Tibial nerve (tissue), 4 donors: ENCODE measurements around the gene EXOSC7. TPM values are rescaled to one million over a fixed set of nuclear protein-coding genes. Genes with fewer than 3 reads are reported as not detected.

Experiments
- DNase-seq, 2 donors: peaks; one replicate each; pipeline ENCODE4 v3.0.0-alpha.2; 2019; ENCODE audit warnings: low spot score in 2 of 2
- H3K27ac ChIP-seq, 4 donors: fragments of 200-600 bp; sonication (generic) in 3 of 4; one replicate each; pipeline ENCODE4 v1.5.1; 2017 to 2019; ENCODE audit warnings: mild to moderate bottlenecking in 1 of 4
- H3K27me3 ChIP-seq, 2 donors: fragments of 200-600 bp; sonication (generic) in 1 of 2; one replicate each; pipeline versions ENCODE4 v1.5.1 to v1.6.0; 2017 to 2019
- H3K36me3 ChIP-seq, 3 donors: fragments of 200-600 bp; sonication (generic); one replicate each; pipeline ENCODE4 v1.5.1; 2018 to 2019
- H3K4me1 ChIP-seq, 4 donors: fragments of 200-600 bp; sonication (generic) in 3 of 4; one replicate each; pipeline ENCODE4 v1.5.1; 2017 to 2019
- H3K4me3 ChIP-seq, 4 donors: fragments of 200-600 bp; sonication (generic) in 3 of 4; one replicate each; pipeline ENCODE4 v1.5.1; 2017 to 2019; ENCODE audit warnings: mild to moderate bottlenecking in 1 of 4, moderate library complexity in 1 of 4
- H3K9me3 ChIP-seq, 4 donors: fragments of 200-600 bp; sonication (generic) in 3 of 4; one replicate each; pipeline ENCODE4 v1.5.1; 2017 to 2019
- EP300 ChIP-seq, 2 donors: sonication (generic); formaldehyde crosslinking; IDR thresholded peaks; one replicate each; pipeline ENCODE4 v1.6.1; 2017; ENCODE audit warnings: antibody characterized with exemption in 2 of 2, mild to moderate bottlenecking in 1 of 2
- POLR2A ChIP-seq, 2 donors: fragments of 450-650 bp; IDR thresholded peaks; one replicate each; pipeline ENCODE4 v1.6.1; 2017; ENCODE audit warnings: antibody characterized with exemption in 2 of 2, mild to moderate bottlenecking in 2 of 2, moderate library complexity in 2 of 2
- WGBS, 2 donors: methylation state at CpG; one replicate each; pipeline ENCODE4 v1.1.5; 2018; 5-methylcytosine and 5-hydroxymethylcytosine counted together
- total RNA-seq, 4 donors: library from RNA; depleted of rRNA; stranded (reverse); fragments of >200 nt; gene quantifications; one replicate each; pipeline ENCODE4 v1.1.0, GENCODE V29; 2016
- TF ChIP-seq, protein P1 (sequence below), 5 experiments: fragments of 200-600 bp in 3 of 5; fragments of 450-650 bp in 2 of 5; sonication (generic) in 3 of 5; IDR thresholded peaks; one replicate each; pipeline ENCODE4 v1.5.1; 2016 to 2019; ENCODE audit warnings: antibody characterized with exemption in 5 of 5, mild to moderate bottlenecking in 3 of 5, moderate library complexity in 2 of 5

Gene EXOSC7
- total RNA-seq, 4 donors from 2014 or later, result 48.3 to 67.7 (median 64.2) TPM

DNA sequence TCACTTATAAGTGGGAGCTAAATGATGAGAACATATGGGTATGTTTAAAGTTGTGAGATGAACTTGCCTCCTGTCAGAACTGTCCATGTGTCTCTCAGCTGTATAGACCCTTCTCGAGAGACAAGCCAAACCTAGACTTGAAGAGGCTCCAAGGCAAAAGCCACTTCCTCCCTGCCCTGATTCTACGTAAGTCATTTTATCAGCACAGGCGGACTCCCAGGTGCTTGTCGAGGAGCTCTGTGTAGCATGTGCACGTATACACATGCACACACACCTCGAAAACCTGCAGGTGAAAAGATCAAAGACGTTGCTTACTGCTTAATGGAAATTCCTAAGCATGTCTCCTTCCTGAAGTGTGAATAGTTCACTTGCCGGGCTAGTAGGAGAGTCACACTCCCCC is 44.5 kb downstream of the EXOSC7 start:
- Histone ChIP-seq H3K27me3 (no peaks in the 10 kb centered on the region), H3K27ac (peak overlapping the region in 3 of 4 donors; percentile 20 to 80 (median 80)), H3K36me3 (peaks cover 0 to 7% (median 0%) of the 10 kb centered on the region in 3 donors), H3K4me1 (peaks cover 0 to 55% (median 14%) of the 10 kb centered on the region in 4 donors), H3K4me3 (no peak overlapping the region), H3K9me3 (no peaks in the 10 kb centered on the region)
- no peak for DNase-seq
- 80 to 85% methylated on average over 8 of the region's 8 CpGs for WGBS, 2 donors
- TF ChIP-seq EP300 (IDR thresholded peaks at IDR 0.05) (no peak), POLR2A (IDR thresholded peaks at IDR 0.05) (no peak)
- TF ChIP-seq, protein P1, sequence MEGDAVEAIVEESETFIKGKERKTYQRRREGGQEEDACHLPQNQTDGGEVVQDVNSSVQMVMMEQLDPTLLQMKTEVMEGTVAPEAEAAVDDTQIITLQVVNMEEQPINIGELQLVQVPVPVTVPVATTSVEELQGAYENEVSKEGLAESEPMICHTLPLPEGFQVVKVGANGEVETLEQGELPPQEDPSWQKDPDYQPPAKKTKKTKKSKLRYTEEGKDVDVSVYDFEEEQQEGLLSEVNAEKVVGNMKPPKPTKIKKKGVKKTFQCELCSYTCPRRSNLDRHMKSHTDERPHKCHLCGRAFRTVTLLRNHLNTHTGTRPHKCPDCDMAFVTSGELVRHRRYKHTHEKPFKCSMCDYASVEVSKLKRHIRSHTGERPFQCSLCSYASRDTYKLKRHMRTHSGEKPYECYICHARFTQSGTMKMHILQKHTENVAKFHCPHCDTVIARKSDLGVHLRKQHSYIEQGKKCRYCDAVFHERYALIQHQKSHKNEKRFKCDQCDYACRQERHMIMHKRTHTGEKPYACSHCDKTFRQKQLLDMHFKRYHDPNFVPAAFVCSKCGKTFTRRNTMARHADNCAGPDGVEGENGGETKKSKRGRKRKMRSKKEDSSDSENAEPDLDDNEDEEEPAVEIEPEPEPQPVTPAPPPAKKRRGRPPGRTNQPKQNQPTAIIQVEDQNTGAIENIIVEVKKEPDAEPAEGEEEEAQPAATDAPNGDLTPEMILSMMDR (IDR thresholded peaks at IDR 0.05), result no peak

- peak; percentile 59 to 61 for DNase-seq
- no peaks in the 10 kb centered on the region for H3K27me3 ChIP-seq
- TF ChIP-seq POLR2A (IDR thresholded peaks at IDR 0.05) (peak in 1 of 2 donors; percentile 3), EP300 (IDR thresholded peaks at IDR 0.05) (peak in 1 of 2 donors; percentile 63)
- TF ChIP-seq, protein P1 (IDR thresholded peaks at IDR 0.05), result no peak
- no peaks in the 10 kb centered on the region for H3K36me3 ChIP-seq
- H3K4me3 ChIP-seq, result no peak overlapping the region
- H3K4me1 ChIP-seq, result peaks cover 0 to 66% (median 25%) of the 10 kb centered on the region in 4 donors
- H3K27ac ChIP-seq, result peak overlapping the region; percentile 1 to 80 (median 50)
- 49 to 58% methylated on average over 12 of the region's 12 CpGs for WGBS, 2 donors
- no peaks in the 10 kb centered on the region for H3K9me3 ChIP-seq
Observed at GRCh38 chr3:45021524-45022297, 45.7 kb downstream of the EXOSC7 start.

GRCh38 chr3:45023675-45024074 is 47.6 kb downstream of the EXOSC7 start:
- Histone ChIP-seq H3K4me1 (peaks cover 0 to 77% (median 29%) of the 10 kb centered on the region in 4 donors), H3K27ac (peak overlapping the region in 2 of 4 donors; percentile 71 to 82), H3K36me3 (no peaks in the 10 kb centered on the region), H3K4me3 (no peak overlapping the region), H3K27me3 (no peaks in the 10 kb centered on the region), H3K9me3 (no peaks in the 10 kb centered on the region)
- no peak for DNase-seq
- WGBS, 2 donors, result 71 to 81% methylated on average over 3 of the region's 3 CpGs
- TF ChIP-seq, protein P1 (IDR thresholded peaks at IDR 0.05), result no peak
- TF ChIP-seq EP300 (IDR thresholded peaks at IDR 0.05) (no peak), POLR2A (IDR thresholded peaks at IDR 0.05) (no peak)

DNA sequence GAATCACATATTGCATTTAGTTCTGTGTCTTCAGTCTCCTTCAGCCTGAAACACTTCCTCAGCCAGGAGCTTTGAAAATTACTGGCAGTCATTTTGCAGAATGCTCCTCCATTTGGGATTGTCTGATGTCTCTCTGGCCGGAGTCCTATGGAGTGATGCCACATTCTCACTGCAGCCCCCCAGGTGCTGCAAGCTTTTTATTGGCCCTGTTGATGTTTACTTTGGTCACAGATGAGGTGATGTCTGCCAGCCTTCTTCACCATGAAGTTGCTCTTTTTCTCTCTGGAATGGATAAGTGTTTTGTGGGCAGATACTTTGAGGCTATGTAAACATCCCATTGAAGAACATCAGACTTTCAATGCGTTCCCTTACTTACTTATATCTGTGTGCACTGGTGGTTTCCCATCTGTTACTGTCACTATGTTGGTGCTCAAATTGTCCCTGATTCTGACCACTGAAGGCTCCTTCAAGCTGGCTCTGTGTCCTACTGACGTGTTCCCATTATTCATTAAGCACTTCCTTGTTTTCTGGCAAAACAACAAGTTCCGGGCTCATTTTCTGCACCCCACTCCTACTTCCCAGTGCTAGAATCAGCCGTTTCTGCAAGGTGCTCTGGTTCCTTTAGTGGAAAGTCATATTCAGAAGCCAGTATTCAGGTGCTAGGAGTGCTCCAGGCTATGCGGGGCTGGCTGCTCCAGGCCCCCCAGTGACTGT is 48.7 kb downstream of the EXOSC7 start:
- Histone ChIP-seq H3K9me3 (no peaks in the 10 kb centered on the region), H3K27ac (peak overlapping the region in 2 of 4 donors; percentile 71 to 82), H3K27me3 (no peaks in the 10 kb centered on the region), H3K4me1 (peaks cover 0 to 87% (median 29%) of the 10 kb centered on the region in 4 donors), H3K36me3 (no peaks in the 10 kb centered on the region), H3K4me3 (no peak overlapping the region)
- TF ChIP-seq POLR2A (IDR thresholded peaks at IDR 0.05) (no peak), EP300 (IDR thresholded peaks at IDR 0.05) (no peak)
- TF ChIP-seq, protein P1 (IDR thresholded peaks at IDR 0.05), result no peak
- no peak for DNase-seq
- 43 to 45% methylated on average over 6 of the region's 6 CpGs for WGBS, 2 donors
